Measurements from ENCODE around the gene LBP.
"Not testable (repeated sequence)": the region's sequence is repeated elsewhere in the genome, so short reads cannot be mapped to it uniquely, and the experiment has no call there.

LBP gene

DNA sequence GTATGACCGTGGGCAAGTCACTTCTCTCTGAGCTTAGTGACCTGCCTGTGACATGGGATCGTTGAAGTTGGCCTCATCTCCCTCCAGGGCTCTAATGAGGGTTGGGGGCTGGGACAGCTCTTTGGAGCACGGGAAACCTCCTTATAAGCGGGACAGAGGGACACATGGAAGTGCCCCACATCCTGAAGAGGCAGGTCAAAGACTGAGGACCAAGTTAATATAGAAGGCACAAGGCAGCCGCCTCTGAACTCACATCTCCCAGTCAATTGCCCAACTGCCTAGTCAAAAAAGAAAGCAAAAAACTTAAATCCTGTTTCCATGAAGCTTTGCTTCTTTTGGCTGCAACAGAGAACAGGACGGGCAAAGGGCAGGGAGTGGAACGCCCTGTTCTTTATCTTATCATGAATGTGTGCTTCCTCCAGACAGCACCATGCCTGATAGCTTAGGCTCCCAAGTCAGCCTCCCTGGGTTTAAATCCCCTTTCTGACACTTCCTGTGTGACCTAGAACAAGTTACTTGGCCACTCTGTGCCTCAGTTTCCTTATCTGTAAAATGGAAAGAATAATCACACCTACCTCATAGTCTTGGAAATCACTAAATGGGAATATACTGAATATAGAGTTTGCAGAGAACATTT, 27.1 kb downstream of the LBP start:
- TF ChIP-seq, protein P1, sequence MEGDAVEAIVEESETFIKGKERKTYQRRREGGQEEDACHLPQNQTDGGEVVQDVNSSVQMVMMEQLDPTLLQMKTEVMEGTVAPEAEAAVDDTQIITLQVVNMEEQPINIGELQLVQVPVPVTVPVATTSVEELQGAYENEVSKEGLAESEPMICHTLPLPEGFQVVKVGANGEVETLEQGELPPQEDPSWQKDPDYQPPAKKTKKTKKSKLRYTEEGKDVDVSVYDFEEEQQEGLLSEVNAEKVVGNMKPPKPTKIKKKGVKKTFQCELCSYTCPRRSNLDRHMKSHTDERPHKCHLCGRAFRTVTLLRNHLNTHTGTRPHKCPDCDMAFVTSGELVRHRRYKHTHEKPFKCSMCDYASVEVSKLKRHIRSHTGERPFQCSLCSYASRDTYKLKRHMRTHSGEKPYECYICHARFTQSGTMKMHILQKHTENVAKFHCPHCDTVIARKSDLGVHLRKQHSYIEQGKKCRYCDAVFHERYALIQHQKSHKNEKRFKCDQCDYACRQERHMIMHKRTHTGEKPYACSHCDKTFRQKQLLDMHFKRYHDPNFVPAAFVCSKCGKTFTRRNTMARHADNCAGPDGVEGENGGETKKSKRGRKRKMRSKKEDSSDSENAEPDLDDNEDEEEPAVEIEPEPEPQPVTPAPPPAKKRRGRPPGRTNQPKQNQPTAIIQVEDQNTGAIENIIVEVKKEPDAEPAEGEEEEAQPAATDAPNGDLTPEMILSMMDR (conservative IDR thresholded peaks at IDR 0.05; ENCODE audit: low read length) = no peak
- no peak for DNase-seq (ENCODE audit: low read depth)
- no peak overlapping the region for H3K4me3 ChIP-seq (ENCODE audit: low read length)

- H3K4me3 ChIP-seq (ENCODE audit: low read length) = no peak overlapping the region
- TF ChIP-seq, protein P1 (conservative IDR thresholded peaks at IDR 0.05; ENCODE audit: low read length) = no peak
- DNase-seq (ENCODE audit: low read depth) = no peak
Measured at GRCh38 chr20:38373898-38374297, 27.6 kb downstream of the LBP start.

- H3K4me3 ChIP-seq (ENCODE audit: low read length) = no peak overlapping the region
- TF ChIP-seq, protein P1 (conservative IDR thresholded peaks at IDR 0.05; ENCODE audit: low read length) = no peak
- no peak for DNase-seq (ENCODE audit: low read depth)
Measured at GRCh38 chr20:38377039-38377685, 30.9 kb downstream of the LBP start.

DNA sequence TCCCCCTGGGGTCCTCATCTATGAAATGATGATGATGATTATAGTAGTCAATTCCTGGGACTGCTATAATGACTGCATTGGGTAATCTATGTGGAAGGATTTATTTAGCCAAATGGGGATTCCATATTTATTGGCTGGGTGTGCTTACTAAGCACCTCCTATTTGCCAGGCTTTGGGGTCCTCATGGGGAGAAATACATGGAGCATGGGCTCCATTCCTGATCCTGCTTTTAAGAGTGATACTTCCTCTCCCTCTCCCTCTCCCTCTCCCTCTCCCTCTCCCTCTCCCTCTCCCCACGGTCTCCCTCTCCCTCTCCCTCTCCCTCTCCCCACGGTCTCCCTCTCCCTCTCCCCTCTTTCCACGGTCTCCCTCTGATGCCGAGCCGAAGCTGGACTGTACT, 31.6 kb downstream of the LBP start:
- H3K4me3 ChIP-seq (ENCODE audit: low read length); DNase-seq (ENCODE audit: low read depth): not testable (repeated sequence)

DNA sequence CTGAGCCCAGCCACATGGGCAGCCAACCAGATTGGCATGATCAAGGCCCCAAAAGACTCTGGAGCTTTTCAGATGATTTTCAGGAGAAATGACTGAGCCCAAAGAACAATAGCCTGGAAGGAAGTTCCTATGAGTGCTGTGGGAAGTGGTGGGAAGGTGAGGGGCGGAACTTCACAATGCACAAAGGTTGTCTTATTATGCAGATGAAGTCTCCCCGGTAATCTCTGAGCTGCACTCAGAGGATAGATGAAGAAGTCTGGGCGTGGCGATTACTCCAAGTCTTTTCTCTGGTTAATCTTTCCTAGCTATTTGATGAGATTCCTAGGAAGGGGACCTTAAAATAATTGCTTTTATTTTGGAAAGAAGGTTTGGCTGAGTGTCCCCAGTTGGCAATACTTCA, 36.9 kb downstream of the LBP start:
- TF ChIP-seq, protein P1 (conservative IDR thresholded peaks at IDR 0.05; ENCODE audit: low read length) = no peak
- no peak for DNase-seq (ENCODE audit: low read depth)
- H3K4me3 ChIP-seq (ENCODE audit: low read length) = no peak overlapping the region

GRCh38 chr20:38386004-38386403, 39.7 kb downstream of the LBP start:
- no peak overlapping the region for H3K4me3 ChIP-seq (ENCODE audit: low read length)
- TF ChIP-seq, protein P1 (conservative IDR thresholded peaks at IDR 0.05; ENCODE audit: low read length) = no peak
- no peak for DNase-seq (ENCODE audit: low read depth)

DNA sequence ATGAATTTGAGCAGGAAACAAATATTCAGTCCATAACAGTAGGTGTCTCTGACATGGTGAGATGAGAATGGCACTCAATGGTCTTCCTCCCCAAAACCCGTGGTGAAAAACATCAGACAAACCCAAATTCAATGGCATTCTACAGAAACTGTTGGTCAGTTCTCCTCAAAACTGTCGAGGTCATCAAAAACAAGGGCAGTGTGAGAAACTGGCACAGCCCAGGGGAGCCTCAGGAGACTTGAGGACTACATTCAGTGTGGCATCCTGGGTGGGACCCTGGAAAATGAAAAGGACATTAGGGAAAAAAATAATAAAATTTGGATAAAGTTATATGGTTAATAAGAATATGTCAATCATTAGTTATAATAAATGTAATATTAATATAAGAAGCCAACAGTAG, 40.6 kb downstream of the LBP start:
- no peak for DNase-seq (ENCODE audit: low read depth)
- TF ChIP-seq, protein P1 (conservative IDR thresholded peaks at IDR 0.05; ENCODE audit: low read length) = no peak
- H3K4me3 ChIP-seq (ENCODE audit: low read length) = no peak overlapping the region
